Measurements from ENCODE around the gene DAPK1. TPM values are rescaled to one million over a fixed set of nuclear protein-coding genes. Genes with fewer than 3 reads are reported as not detected.

DAPK1 gene
- total and polyA plus RNA-seq, 10 of the 15 experiments (the other 5 are each of a cell fraction or from before 2014, with no cell fraction given), result 8.2 to 94.7 (median 51.6) TPM

GRCh38 chr9:87641067-87641466, 143.4 kb downstream of the DAPK1 start:
- no peaks in the 10 kb centered on the region for H4K20me1 ChIP-seq (ENCODE audit: control insufficient read depth, insufficient read depth)
- no peak overlapping the region for H3K27ac ChIP-seq (ENCODE audit: control insufficient read depth, insufficient read depth)
- ChIA-PET CTCF (interaction anchor here (1.0 kb wide), 1 partner anchor 304 kb away, joined by 5 read pairs; no protein-coding TSS in a partner anchor), POLR2A (interaction anchor here (0.7 kb wide), 1 partner anchor 161 kb away, joined by 4 read pairs; no protein-coding TSS in a partner anchor), SMC1A (ENCODE audit: uncharacterized antibody, unreplicated experiment) (interaction anchor here (0.5 to 1.4 kb wide), 5 partner anchors 63 to 146 kb away, joined by 3 to 4 read pairs (median 3); no protein-coding TSS in a partner anchor), RAD21 (ENCODE audit: unreplicated experiment) (interaction anchor here (0.6 to 1.0 kb wide), 3 partner anchors 123 to 169 kb away, joined by 3 read pairs; no protein-coding TSS in a partner anchor)
- FAIRE-seq (no peak), ATAC-seq (no peak), DNase-seq (ENCODE audit: low read depth, low spot score) (no peak)
- no peak overlapping the region for H3K4me2 ChIP-seq (ENCODE audit: control insufficient read depth, insufficient read depth)
- no peak overlapping the region for H2AFZ ChIP-seq (ENCODE audit: control insufficient read depth, low read depth, low read length)
- BruUV-seq (replicated peaks), result no TSS peak
- 52% methylated on average over 3 of the region's 3 CpGs for WGBS (ENCODE audit: insufficient coverage, insufficient replicate concordance, low lambda C conversion rate, missing lambda C conversion rate)
- TF ChIP-seq MXI1 (IDR thresholded peaks at IDR 0.05; ENCODE audit: low read depth, low read length) (no peak), EED (IDR thresholded peaks at IDR 0.05; ENCODE audit: low read depth) (no peak), YY1 (IDR thresholded peaks at IDR 0.05; ENCODE audit: low read depth, low read length) (no peak), BMI1 (IDR thresholded peaks at IDR 0.05; ENCODE audit: borderline replicate concordance) (no peak), PKNOX1 (IDR thresholded peaks at IDR 0.05) (no peak)
- TF ChIP-seq, protein P1, sequence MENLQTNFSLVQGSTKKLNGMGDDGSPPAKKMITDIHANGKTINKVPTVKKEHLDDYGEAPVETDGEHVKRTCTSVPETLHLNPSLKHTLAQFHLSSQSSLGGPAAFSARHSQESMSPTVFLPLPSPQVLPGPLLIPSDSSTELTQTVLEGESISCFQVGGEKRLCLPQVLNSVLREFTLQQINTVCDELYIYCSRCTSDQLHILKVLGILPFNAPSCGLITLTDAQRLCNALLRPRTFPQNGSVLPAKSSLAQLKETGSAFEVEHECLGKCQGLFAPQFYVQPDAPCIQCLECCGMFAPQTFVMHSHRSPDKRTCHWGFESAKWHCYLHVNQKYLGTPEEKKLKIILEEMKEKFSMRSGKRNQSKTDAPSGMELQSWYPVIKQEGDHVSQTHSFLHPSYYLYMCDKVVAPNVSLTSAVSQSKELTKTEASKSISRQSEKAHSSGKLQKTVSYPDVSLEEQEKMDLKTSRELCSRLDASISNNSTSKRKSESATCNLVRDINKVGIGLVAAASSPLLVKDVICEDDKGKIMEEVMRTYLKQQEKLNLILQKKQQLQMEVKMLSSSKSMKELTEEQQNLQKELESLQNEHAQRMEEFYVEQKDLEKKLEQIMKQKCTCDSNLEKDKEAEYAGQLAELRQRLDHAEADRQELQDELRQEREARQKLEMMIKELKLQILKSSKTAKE (IDR thresholded peaks at IDR 0.05; ENCODE audit: low read depth, poor library complexity, severe bottlenecking), result no peak
- no peaks in the 10 kb centered on the region for H3K9me3 ChIP-seq (replicated peaks; ENCODE audit: control insufficient read depth, insufficient read depth, low read length)
- H3K9ac ChIP-seq (ENCODE audit: control insufficient read depth, insufficient read depth, low read length), result no peak overlapping the region
- intact Hi-C loops (cut with micrococcal nuclease; ENCODE audit: unreplicated experiment), result no loop called here
- no peak overlapping the region for H3K4me3 ChIP-seq
- in situ Hi-C loops (cut with MboI), result no loop called here
- H3K4me1 ChIP-seq (ENCODE audit: control insufficient read depth, insufficient read depth, low read length), result no peaks in the 10 kb centered on the region
- no peaks in the 10 kb centered on the region for H3K79me2 ChIP-seq (ENCODE audit: control insufficient read depth, insufficient read depth, low read length)
- no peaks in the 10 kb centered on the region for H3K27me3 ChIP-seq (replicated peaks in 1 of 2; ENCODE audit: control insufficient read depth in 2 of 2, insufficient read depth in 2 of 2, low read length in 1 of 2)
- H3K36me3 ChIP-seq (ENCODE audit: control insufficient read depth in 2 of 2, insufficient read depth in 2 of 2, low read length in 1 of 2), result peaks cover 9 to 25% of the 10 kb centered on the region in 2 experiments
